ENCODE results near the gene PARD6B. TPM values are rescaled to one million over a fixed set of nuclear protein-coding genes. Genes with fewer than 3 reads are reported as not detected.

PARD6B gene
- total RNA-seq, 1 experiment from 2014 or later, result 153 TPM

DNA sequence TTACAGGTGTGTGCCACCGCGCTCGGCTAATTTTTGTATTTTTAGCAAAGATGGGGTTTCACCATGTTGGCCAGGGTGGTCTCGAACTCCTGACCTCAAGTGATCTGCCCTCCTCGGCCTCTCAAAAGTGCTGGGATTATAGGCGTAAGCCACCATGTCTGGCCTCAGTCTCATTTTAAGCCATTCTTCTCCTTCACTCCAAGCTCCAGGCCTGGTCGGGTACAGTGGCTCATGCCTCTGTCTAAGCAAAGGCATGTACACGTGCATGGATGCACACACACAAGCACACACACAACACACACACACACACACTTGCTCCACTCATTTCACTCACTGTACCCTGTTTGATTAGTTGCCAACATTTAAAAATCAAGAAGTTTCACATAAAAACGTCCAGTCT is 7.7 kb upstream of the PARD6B start:
- Mint-ChIP-seq H3K4me1 (ENCODE audit: low read depth, unreplicated experiment) (peaks cover 26% of the 10 kb centered on the region), H3K36me3 (ENCODE audit: insufficient read depth, unreplicated experiment) (no peaks in the 10 kb centered on the region), H3K9me3 (ENCODE audit: unreplicated experiment) (no peaks in the 10 kb centered on the region), H3K27me3 (ENCODE audit: insufficient read depth, unreplicated experiment) (no peaks in the 10 kb centered on the region), H3K27ac (ENCODE audit: unreplicated experiment) (no peak overlapping the region), H3K4me3 (ENCODE audit: unreplicated experiment) (no peak overlapping the region)
- no TSS peak for BruUV-seq (replicated peaks)
- Histone ChIP-seq H3K9me3 (no peaks in the 10 kb centered on the region), H3K36me3 (ENCODE audit: control insufficient read depth, insufficient read depth, low read length) (no peaks in the 10 kb centered on the region), H3K4me3 (ENCODE audit: low read depth, low read length) (no peak overlapping the region), H3K27me3 (replicated peaks; ENCODE audit: control insufficient read depth, insufficient read depth, low read length) (no peaks in the 10 kb centered on the region), H3K4me1 (peaks cover 58% of the 10 kb centered on the region)
- POLR2A ChIA-PET, result no interaction called here
- CTCF ChIA-PET, result interaction anchor here (0.7 to 1.9 kb wide), 6 partner anchors 21 to 254 kb away, joined by 3 to 19 read pairs (median 8); no protein-coding TSS in a partner anchor
- DNase-seq, result peak in 1 of 2 experiments; percentile 27
- TF ChIP-seq, protein P1, sequence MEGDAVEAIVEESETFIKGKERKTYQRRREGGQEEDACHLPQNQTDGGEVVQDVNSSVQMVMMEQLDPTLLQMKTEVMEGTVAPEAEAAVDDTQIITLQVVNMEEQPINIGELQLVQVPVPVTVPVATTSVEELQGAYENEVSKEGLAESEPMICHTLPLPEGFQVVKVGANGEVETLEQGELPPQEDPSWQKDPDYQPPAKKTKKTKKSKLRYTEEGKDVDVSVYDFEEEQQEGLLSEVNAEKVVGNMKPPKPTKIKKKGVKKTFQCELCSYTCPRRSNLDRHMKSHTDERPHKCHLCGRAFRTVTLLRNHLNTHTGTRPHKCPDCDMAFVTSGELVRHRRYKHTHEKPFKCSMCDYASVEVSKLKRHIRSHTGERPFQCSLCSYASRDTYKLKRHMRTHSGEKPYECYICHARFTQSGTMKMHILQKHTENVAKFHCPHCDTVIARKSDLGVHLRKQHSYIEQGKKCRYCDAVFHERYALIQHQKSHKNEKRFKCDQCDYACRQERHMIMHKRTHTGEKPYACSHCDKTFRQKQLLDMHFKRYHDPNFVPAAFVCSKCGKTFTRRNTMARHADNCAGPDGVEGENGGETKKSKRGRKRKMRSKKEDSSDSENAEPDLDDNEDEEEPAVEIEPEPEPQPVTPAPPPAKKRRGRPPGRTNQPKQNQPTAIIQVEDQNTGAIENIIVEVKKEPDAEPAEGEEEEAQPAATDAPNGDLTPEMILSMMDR (IDR thresholded peaks at IDR 0.05; ENCODE audit: insufficient read depth in 1 of 2, low read depth in 1 of 2, low read length in 1 of 2, severe bottlenecking in 1 of 2, unreplicated experiment in 1 of 2), result no peak
- intact Hi-C loops (cut with micrococcal nuclease; ENCODE audit: unreplicated experiment), result no loop called here

DNA sequence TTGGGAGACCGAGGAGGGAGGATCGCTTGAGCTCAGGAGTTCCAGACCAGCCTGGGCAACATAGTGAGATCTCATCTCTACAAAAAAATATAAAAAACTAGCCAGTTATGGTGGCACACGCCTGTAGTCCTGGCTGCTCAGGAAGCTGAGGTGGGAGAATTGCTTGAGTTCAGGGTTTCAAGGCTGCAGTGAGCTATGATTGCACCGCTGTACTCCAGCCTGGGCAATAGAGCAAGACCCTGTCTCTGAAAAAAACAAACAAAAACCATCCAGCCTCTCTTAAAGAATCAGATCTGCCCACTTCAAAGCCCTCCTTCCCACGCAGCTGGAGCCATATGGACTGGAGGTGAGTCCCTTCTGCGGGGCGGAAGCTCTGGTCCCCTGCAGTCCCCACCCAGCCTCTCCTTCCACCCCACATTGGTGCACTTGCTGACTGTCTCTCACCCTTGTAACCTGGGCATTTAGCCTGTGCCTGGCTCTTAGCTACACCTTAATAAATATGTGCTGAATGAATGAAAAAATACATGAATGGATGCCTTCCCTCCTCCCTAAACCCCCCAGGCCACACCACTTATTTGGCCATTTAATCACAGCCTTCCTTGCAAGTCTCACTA is 7.2 kb upstream of the PARD6B start:
- H3K27me3 Mint-ChIP-seq (ENCODE audit: insufficient read depth, unreplicated experiment), result no peaks in the 10 kb centered on the region
- TF ChIP-seq, protein P1 (IDR thresholded peaks at IDR 0.05; ENCODE audit: insufficient read depth in 1 of 2, low read depth in 1 of 2, low read length in 1 of 2, severe bottlenecking in 1 of 2, unreplicated experiment in 1 of 2), result no peak
- DNase-seq, result peak in 1 of 2 experiments; percentile 39
- H3K27ac Mint-ChIP-seq (ENCODE audit: unreplicated experiment), result no peak overlapping the region
- intact Hi-C loops (cut with micrococcal nuclease; ENCODE audit: unreplicated experiment), result no loop called here
- no peaks in the 10 kb centered on the region for H3K36me3 Mint-ChIP-seq (ENCODE audit: insufficient read depth, unreplicated experiment)
- Histone ChIP-seq H3K4me3 (ENCODE audit: low read depth, low read length) (no peak overlapping the region), H3K36me3 (ENCODE audit: control insufficient read depth, insufficient read depth, low read length) (no peaks in the 10 kb centered on the region), H3K4me1 (peaks cover 61% of the 10 kb centered on the region), H3K27me3 (replicated peaks; ENCODE audit: control insufficient read depth, insufficient read depth, low read length) (no peaks in the 10 kb centered on the region), H3K9me3 (no peaks in the 10 kb centered on the region)
- CTCF ChIA-PET, result interaction anchor here (0.6 to 2.1 kb wide), 12 partner anchors 10 to 255 kb away, joined by 3 to 19 read pairs (median 5); partner anchors contain the start of gene BCAS4
- POLR2A ChIA-PET, result interaction anchor here (1.2 kb wide), 3 partner anchors 10 to 23 kb away, joined by 4 to 6 read pairs (median 5); no protein-coding TSS in a partner anchor
- peaks cover 30% of the 10 kb centered on the region for H3K4me1 Mint-ChIP-seq (ENCODE audit: low read depth, unreplicated experiment)
- no TSS peak for BruUV-seq (replicated peaks)
- no peak overlapping the region for H3K4me3 Mint-ChIP-seq (ENCODE audit: unreplicated experiment)
- H3K9me3 Mint-ChIP-seq (ENCODE audit: unreplicated experiment), result no peaks in the 10 kb centered on the region

DNA sequence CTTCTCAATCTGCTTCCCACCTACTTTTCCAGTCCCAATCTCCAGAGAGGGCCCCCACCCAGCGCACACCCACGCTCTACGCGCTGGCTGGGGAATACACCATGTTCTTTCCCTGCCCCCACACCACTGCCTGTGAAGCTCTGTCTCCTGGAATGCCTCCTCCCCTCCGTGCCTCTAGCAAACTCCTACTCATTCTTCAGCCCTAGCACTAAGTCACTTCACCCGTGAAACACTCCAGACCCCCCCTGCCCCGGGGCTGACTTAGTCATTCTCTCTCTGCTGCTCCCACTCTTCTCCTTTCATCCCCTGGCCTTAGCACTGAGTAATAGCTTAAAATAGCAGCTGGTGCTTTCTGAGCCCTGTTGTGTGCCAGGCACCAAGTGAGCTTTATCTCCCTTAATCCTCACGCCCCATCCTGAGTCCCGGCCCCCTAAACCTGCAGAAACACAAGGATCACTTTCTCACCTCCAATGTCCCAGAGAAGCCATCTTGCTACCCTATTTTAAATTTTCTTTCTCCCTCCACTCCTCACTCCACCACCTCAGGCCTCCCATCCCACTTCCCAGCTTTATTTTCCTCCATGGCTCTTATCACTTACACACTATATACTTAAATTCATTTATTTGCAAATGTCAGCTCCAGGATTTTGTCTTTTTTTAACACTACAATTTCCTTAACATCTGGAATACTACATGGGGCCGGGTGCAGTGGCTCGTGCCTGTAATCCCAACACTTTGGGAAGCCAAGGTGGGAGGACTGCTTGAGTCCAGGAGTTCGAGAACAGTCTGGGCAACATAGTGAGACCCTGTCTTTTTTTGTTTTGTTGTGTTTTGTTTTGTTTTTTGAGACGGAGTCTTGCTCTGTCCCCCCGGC is 6.3 kb upstream of the PARD6B start:
- ChIA-PET CTCF (interaction anchor here (0.8 to 2.1 kb wide), 12 partner anchors 8 to 99 kb away, joined by 3 to 19 read pairs (median 4); partner anchors contain the start of gene BCAS4), POLR2A (interaction anchor here (0.5 to 1.2 kb wide), 6 partner anchors 11 to 58 kb away, joined by 3 to 6 read pairs (median 4); no protein-coding TSS in a partner anchor)
- Mint-ChIP-seq H3K27me3 (ENCODE audit: insufficient read depth, unreplicated experiment) (no peaks in the 10 kb centered on the region), H3K4me1 (ENCODE audit: low read depth, unreplicated experiment) (peaks cover 30% of the 10 kb centered on the region), H3K4me3 (ENCODE audit: unreplicated experiment) (no peak overlapping the region), H3K27ac (ENCODE audit: unreplicated experiment) (no peak overlapping the region), H3K36me3 (ENCODE audit: insufficient read depth, unreplicated experiment) (peaks cover 3% of the 10 kb centered on the region), H3K9me3 (ENCODE audit: unreplicated experiment) (no peaks in the 10 kb centered on the region)
- intact Hi-C loops (cut with micrococcal nuclease; ENCODE audit: unreplicated experiment), result no loop called here
- BruUV-seq (replicated peaks), result no TSS peak
- Histone ChIP-seq H3K9me3 (no peaks in the 10 kb centered on the region), H3K27me3 (replicated peaks; ENCODE audit: control insufficient read depth, insufficient read depth, low read length) (no peaks in the 10 kb centered on the region), H3K36me3 (ENCODE audit: control insufficient read depth, insufficient read depth, low read length) (no peaks in the 10 kb centered on the region), H3K4me3 (ENCODE audit: low read depth, low read length) (no peak overlapping the region), H3K4me1 (peaks cover 70% of the 10 kb centered on the region)
- TF ChIP-seq, protein P1 (IDR thresholded peaks at IDR 0.05; ENCODE audit: insufficient read depth in 1 of 2, low read depth in 1 of 2, low read length in 1 of 2, severe bottlenecking in 1 of 2, unreplicated experiment in 1 of 2), result no peak
- DNase-seq, result peak; percentile 81 to 92
